Osteocyte (in vitro differentiated cells): ENCODE data around the gene RPS18. TPM values are rescaled to one million over a fixed set of nuclear protein-coding genes. Genes with fewer than 3 reads are reported as not detected.

Source experiments
- DNase-seq: peaks from one replicate; pipeline ENCODE4 v3.0.0; 2021; ENCODE audit warnings: mixed read lengths; ENCODE audit not compliant: unreplicated experiment; ENCODE audit errors: extremely low spot score
- H3K27ac Mint-ChIP-seq: one replicate; pipeline ENCODE4 v1.8.0; 2021; ENCODE audit warnings: mild to moderate bottlenecking, mixed read lengths; ENCODE audit not compliant: unreplicated experiment
- H3K27me3 Mint-ChIP-seq: one replicate; pipeline ENCODE4 v1.8.0; 2021; ENCODE audit warnings: mixed read lengths; ENCODE audit not compliant: unreplicated experiment
- H3K36me3 Mint-ChIP-seq: one replicate; pipeline ENCODE4 v1.8.0; 2021; ENCODE audit warnings: mixed read lengths; ENCODE audit not compliant: unreplicated experiment
- H3K4me1 Mint-ChIP-seq: one replicate; pipeline ENCODE4 v1.8.0; 2021; ENCODE audit warnings: mixed read lengths; ENCODE audit not compliant: unreplicated experiment
- H3K4me3 Mint-ChIP-seq: one replicate; pipeline ENCODE4 v1.8.0; 2021; ENCODE audit warnings: mild to moderate bottlenecking, moderate library complexity, mixed read lengths; ENCODE audit not compliant: unreplicated experiment
- H3K9me3 Mint-ChIP-seq: one replicate; pipeline ENCODE4 v1.8.0; 2021; ENCODE audit warnings: mixed read lengths; ENCODE audit not compliant: unreplicated experiment
- total RNA-seq: library from RNA; stranded (reverse); gene quantifications from 2 replicates; pipeline ENCODE4 v1.2.1, GENCODE V29; 2021
- TF ChIP-seq, protein P1 (sequence below): fragments of 200-600 bp; sonication (generic); IDR thresholded peaks from 2 replicates; pipeline ENCODE4 v1.5.0; 2021; ENCODE audit warnings: antibody characterized with exemption, mild to moderate bottlenecking, moderate library complexity

RPS18 gene
- total RNA-seq, 1 donor from 2014 or later: 2,180 TPM

DNA sequence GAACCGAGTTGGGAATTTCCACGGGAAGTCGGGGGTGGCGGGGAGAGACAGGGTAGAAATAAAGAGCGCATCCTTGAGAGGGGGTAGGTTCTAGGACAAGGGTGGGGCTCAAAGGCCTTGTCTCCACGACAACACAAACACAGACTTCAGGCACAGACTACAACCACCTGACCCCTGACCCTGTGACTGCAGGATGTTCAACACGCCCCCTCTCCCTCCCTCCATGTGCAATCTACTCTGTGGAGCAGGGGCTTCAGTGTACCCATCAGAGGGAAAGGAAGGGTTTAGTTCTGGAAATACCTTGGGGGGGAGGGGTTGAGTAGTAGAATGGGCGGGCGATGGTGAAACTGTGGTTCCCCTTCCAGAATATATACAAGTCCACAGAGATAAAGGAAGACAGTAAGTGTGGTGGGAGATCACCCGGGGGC lies 42.7 kb downstream of the RPS18 start:
- Mint-ChIP-seq H3K27ac (peak overlapping the region; percentile 99), H3K4me1 (peaks cover 56% of the 10 kb centered on the region), H3K4me3 (peak overlapping the region; percentile 96), H3K27me3 (no peaks in the 10 kb centered on the region), H3K36me3 (peaks cover 13% of the 10 kb centered on the region), H3K9me3 (no peaks in the 10 kb centered on the region)
- no peak for DNase-seq
- TF ChIP-seq, protein P1, sequence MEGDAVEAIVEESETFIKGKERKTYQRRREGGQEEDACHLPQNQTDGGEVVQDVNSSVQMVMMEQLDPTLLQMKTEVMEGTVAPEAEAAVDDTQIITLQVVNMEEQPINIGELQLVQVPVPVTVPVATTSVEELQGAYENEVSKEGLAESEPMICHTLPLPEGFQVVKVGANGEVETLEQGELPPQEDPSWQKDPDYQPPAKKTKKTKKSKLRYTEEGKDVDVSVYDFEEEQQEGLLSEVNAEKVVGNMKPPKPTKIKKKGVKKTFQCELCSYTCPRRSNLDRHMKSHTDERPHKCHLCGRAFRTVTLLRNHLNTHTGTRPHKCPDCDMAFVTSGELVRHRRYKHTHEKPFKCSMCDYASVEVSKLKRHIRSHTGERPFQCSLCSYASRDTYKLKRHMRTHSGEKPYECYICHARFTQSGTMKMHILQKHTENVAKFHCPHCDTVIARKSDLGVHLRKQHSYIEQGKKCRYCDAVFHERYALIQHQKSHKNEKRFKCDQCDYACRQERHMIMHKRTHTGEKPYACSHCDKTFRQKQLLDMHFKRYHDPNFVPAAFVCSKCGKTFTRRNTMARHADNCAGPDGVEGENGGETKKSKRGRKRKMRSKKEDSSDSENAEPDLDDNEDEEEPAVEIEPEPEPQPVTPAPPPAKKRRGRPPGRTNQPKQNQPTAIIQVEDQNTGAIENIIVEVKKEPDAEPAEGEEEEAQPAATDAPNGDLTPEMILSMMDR: no peak

DNA sequence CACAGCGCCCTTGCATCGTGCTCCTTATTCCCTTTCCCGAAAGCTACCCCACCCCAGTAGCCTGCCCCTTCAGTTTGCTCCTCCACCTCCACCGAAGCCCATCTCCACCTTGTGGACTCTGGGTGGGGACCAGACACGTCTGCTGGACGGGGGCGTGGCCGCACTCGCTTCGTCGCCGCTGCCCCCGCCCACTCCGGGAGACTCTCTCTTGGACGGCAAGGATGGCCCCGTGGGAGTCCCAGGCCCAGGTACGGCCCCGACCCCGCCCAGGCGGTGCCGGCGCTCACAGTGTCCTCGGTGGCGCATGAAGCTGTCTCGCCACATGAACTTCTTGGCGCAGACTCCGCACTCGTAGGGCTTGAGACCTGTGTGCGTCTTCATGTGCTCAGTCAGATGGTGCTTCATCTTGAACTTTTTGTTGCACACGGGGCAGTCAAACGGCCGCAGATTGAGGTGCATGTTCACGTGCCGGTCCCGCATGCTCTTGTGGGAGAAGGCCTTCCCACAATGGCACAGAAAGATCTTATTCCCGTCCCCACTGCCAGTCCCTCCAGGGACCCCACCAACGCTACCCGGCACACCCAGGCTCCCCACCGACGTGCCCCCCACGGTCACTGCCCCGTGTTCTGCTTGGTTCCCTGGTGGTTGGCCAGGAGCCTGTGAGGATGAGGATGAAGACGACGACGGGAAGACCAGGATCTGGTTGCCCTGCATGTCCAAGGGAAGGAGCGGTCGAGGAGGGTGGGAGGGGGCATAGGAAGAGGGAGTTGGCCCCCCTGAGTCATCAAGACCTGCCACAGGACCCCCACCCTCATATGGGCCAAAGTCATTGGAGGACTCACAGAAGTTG lies 43.3 kb downstream of the RPS18 start:
- no peak for DNase-seq
- TF ChIP-seq, protein P1: no peak
- no peaks in the 10 kb centered on the region for H3K9me3 Mint-ChIP-seq
- H3K36me3 Mint-ChIP-seq: peaks cover 16% of the 10 kb centered on the region
- H3K27me3 Mint-ChIP-seq: no peaks in the 10 kb centered on the region
- peak overlapping the region; percentile 96 for H3K4me3 Mint-ChIP-seq
- H3K4me1 Mint-ChIP-seq: peaks cover 61% of the 10 kb centered on the region
- H3K27ac Mint-ChIP-seq: peak overlapping the region; percentile 99

DNA sequence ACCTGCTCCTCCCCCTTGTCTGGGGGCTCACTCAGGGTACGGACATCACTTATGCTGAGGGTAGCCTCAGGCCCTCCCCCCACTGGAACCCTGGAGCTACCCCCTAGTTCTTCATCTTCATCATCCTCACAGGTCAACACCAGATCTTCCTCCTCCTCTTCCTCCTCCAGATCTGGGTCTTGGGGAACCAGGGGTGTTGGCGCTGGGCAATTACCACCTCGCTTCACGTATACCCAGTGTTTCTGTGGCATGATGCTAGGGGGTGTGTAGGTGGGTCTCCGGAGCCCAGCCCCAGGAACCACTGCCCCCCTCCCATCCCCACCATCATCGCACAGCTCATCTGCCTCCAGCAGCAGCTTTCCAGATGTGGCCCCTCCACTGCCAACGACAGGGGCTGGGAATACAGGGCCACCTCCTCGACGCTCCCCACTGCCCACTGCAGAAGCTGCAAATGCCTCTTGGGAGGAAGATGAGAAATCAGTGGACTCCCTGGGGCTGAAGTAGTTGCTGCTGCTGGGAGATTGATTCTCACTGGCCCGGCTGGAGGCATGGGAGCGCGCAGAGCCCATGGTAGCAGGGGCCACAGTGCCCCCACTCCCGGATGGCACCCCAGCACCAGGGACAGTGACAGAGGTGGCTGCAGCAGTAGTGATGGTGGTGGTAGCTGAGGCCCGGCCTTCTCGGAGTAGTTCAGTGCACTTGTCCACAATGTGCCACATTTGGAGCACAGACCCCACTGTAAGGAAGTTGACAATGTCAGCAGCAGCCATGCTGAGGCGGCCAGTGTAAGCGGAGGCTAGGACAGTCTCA lies 44.1 kb downstream of the RPS18 start:
- H3K27me3 Mint-ChIP-seq: no peaks in the 10 kb centered on the region
- H3K36me3 Mint-ChIP-seq: peaks cover 20% of the 10 kb centered on the region
- H3K9me3 Mint-ChIP-seq: no peaks in the 10 kb centered on the region
- TF ChIP-seq, protein P1: no peak
- DNase-seq: no peak
- peak overlapping the region; percentile 70 for H3K4me3 Mint-ChIP-seq
- H3K27ac Mint-ChIP-seq: peak overlapping the region; percentile 99
- H3K4me1 Mint-ChIP-seq: peaks cover 64% of the 10 kb centered on the region

DNA sequence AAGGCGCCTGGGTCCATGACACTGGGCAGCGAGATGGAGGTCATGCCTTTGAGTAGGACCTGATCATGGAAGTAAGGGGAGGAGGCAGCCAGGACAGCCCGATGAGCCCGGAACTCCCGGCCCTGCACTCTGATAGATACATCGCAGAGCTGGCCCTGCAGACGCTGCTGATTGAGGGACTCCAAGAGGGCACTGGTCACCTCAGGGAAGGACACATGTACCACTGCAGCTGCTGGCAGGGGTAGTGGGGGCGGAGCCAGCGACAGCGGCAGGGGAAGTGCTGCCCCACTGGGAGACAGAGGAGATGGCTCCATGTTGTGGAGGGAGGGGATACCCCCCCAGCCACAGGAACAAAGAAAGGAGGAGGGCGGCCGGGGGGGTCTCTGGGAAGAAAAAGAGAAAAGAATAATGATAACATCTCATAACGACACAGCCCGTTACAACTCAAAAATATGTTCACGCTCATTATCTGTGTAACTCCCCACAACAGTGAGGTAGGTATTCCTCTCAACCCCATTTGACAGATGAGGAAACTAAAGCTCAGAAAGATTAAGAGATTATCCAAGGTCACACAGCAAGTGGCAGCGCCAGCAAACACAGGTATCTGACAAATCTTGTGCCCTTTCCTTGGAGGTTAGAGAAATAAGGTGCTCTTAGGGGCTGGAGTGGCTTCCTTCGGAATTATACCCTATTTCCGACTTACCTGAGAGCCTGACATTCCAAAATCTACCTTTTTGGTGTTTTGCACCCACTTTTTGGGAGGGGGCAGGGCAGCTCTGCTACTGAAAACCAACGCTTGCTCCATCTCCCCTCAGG lies 44.9 kb downstream of the RPS18 start:
- H3K4me1 Mint-ChIP-seq: peaks cover 63% of the 10 kb centered on the region
- TF ChIP-seq, protein P1: no peak
- DNase-seq: no peak
- H3K4me3 Mint-ChIP-seq: peak overlapping the region; percentile 70
- H3K27ac Mint-ChIP-seq: peak overlapping the region; percentile 70
- no peaks in the 10 kb centered on the region for H3K27me3 Mint-ChIP-seq
- H3K9me3 Mint-ChIP-seq: no peaks in the 10 kb centered on the region
- H3K36me3 Mint-ChIP-seq: peaks cover 20% of the 10 kb centered on the region
